ENCODE data around the gene ZKSCAN2.

Gene ZKSCAN2

DNA sequence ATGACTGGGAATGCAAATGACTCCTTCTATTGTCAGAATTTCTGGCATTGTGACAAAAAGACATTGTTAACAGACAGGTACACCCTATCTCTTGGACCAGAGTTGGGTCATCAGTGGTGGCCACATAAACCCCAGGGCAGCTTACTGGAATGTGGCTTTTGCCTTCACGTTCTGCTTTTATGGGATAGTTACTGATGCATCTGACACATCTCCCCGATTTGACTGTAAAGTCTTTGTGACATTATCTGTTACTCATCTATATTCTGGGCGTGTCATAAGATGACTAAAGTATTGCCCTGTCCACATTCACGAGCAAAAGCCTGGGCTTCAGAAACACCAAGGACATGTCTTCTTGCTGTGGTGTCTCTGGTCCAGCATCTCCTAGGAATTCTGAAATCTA is 59.6 kb downstream of the ZKSCAN2 start:
- H3K9me2 ChIP-seq (ENCODE audit: low read depth, low read length), result no peaks in the 10 kb centered on the region
- no peaks in the 10 kb centered on the region for H4K20me1 ChIP-seq (ENCODE audit: insufficient read depth, low read length)
- H3K9me3 ChIP-seq (ENCODE audit: low read length), result no peaks in the 10 kb centered on the region
- no peak overlapping the region for H3K9ac ChIP-seq (ENCODE audit: low read length)
- H3K27ac ChIP-seq (ENCODE audit: low read depth, low read length, poor library complexity, severe bottlenecking), result no peak overlapping the region
- no peak for TF ChIP-seq CTCF (IDR thresholded peaks at IDR 0.05; ENCODE audit: low read length)
- no peak for TF ChIP-seq EZH2 (IDR thresholded peaks at IDR 0.05; ENCODE audit: borderline replicate concordance, low read length)
- H3K36me3 ChIP-seq (ENCODE audit: insufficient read depth, low read length), result no peaks in the 10 kb centered on the region
- H3K4me1 ChIP-seq (ENCODE audit: insufficient read depth, low read length, severe bottlenecking), result no peaks in the 10 kb centered on the region
- H3F3A ChIP-seq (ENCODE audit: insufficient read depth, low read length), result no peaks in the 10 kb centered on the region
- H3K79me2 ChIP-seq (ENCODE audit: insufficient read depth, low read length), result no peaks in the 10 kb centered on the region
- no peaks in the 10 kb centered on the region for H3K27me3 ChIP-seq (ENCODE audit: insufficient read depth, low read length)
- H3K4me3 ChIP-seq (ENCODE audit: low read depth, low read length, poor library complexity, severe bottlenecking), result no peak overlapping the region
- H2AFZ ChIP-seq (ENCODE audit: low read length), result no peak overlapping the region
- H3K4me2 ChIP-seq (ENCODE audit: low read length), result no peak overlapping the region

GRCh38 chr16:25194273-25194878 is 63.3 kb downstream of the ZKSCAN2 start:
- TF ChIP-seq EZH2 (IDR thresholded peaks at IDR 0.05; ENCODE audit: borderline replicate concordance, low read length), result no peak
- TF ChIP-seq CTCF (IDR thresholded peaks at IDR 0.05; ENCODE audit: low read length), result no peak
- no peaks in the 10 kb centered on the region for H3K27me3 ChIP-seq (ENCODE audit: insufficient read depth, low read length)

DNA sequence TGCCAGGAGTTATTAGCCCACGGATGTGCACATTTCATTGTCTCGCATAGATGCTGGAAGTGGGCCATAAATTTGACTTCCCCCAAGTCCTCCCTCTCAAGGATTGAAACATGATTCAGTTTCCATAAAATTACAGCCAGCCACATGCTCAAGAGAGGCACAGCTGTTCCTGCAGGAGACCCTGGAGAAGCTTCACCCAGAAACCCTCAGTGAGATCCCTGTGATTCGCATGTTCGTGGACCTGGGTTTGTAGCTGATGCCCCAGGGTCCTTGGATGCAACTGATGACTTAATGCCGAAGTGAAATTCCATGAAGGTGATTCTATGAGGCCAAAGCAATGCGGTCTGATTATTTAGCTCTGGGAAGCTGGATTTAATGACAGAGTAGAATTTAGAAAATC is 65.5 kb downstream of the ZKSCAN2 start:
- no peak overlapping the region for H3K4me3 ChIP-seq (ENCODE audit: low read depth, low read length, poor library complexity, severe bottlenecking)
- TF ChIP-seq EZH2 (IDR thresholded peaks at IDR 0.05; ENCODE audit: borderline replicate concordance, low read length), result no peak
- TF ChIP-seq CTCF (IDR thresholded peaks at IDR 0.05; ENCODE audit: low read length), result no peak

More at GRCh38 chr16:25194273-25194878, 63.3 kb downstream of the ZKSCAN2 start:
- Histone ChIP-seq H3K9me2 (ENCODE audit: low read depth, low read length) (no peaks in the 10 kb centered on the region), H3F3A (ENCODE audit: insufficient read depth, low read length) (no peaks in the 10 kb centered on the region), H3K9me3 (ENCODE audit: low read length) (no peaks in the 10 kb centered on the region), H3K4me1 (ENCODE audit: insufficient read depth, low read length, severe bottlenecking) (no peaks in the 10 kb centered on the region), H3K4me2 (ENCODE audit: low read length) (no peak overlapping the region), H3K79me2 (ENCODE audit: insufficient read depth, low read length) (no peaks in the 10 kb centered on the region), H3K4me3 (ENCODE audit: low read depth, low read length, poor library complexity, severe bottlenecking) (no peak overlapping the region), H3K27ac (ENCODE audit: low read depth, low read length, poor library complexity, severe bottlenecking) (no peak overlapping the region), H4K20me1 (ENCODE audit: insufficient read depth, low read length) (no peaks in the 10 kb centered on the region), H3K9ac (ENCODE audit: low read length) (no peak overlapping the region), H3K36me3 (ENCODE audit: insufficient read depth, low read length) (no peaks in the 10 kb centered on the region), H2AFZ (ENCODE audit: low read length) (no peak overlapping the region)

More for the DNA sequence above, 65.5 kb downstream of the ZKSCAN2 start:
- Histone ChIP-seq H3K36me3 (ENCODE audit: insufficient read depth, low read length) (no peaks in the 10 kb centered on the region), H3K9me3 (ENCODE audit: low read length) (no peaks in the 10 kb centered on the region), H3K79me2 (ENCODE audit: insufficient read depth, low read length) (no peaks in the 10 kb centered on the region), H3K4me1 (ENCODE audit: insufficient read depth, low read length, severe bottlenecking) (no peaks in the 10 kb centered on the region), H3K4me2 (ENCODE audit: low read length) (no peak overlapping the region), H2AFZ (ENCODE audit: low read length) (no peak overlapping the region), H3K27ac (ENCODE audit: low read depth, low read length, poor library complexity, severe bottlenecking) (no peak overlapping the region), H3F3A (ENCODE audit: insufficient read depth, low read length) (no peaks in the 10 kb centered on the region), H3K9me2 (ENCODE audit: low read depth, low read length) (no peaks in the 10 kb centered on the region), H3K27me3 (ENCODE audit: insufficient read depth, low read length) (no peaks in the 10 kb centered on the region), H4K20me1 (ENCODE audit: insufficient read depth, low read length) (no peaks in the 10 kb centered on the region), H3K9ac (ENCODE audit: low read length) (no peak overlapping the region)

All from OCI-LY1 (cell line).